Activated CD4-positive, alpha-beta memory T cell treated with anti-CD3 and anti-CD28 coated beads for 36 hours (primary cell): ENCODE data around the gene CABP4. TPM values are rescaled to one million over a fixed set of nuclear protein-coding genes. Genes with fewer than 3 reads are reported as not detected.
"Not testable (repeated sequence)": the region's sequence is repeated elsewhere in the genome, so short reads cannot be mapped to it uniquely, and the experiment has no call there.

Experiments used
- CTCF ChIA-PET: fragments of 350-600 bp; sonication (Branson Sonifier 250); formaldehyde crosslinking; loops from one replicate; lab custom pipeline; 2021; ENCODE audit warnings: antibody characterized with exemption, inconsistent platforms; lab: Charles Lee
- POLR2A ChIA-PET: fragments of 350-600 bp; sonication (Branson Sonifier 250); formaldehyde crosslinking; loops from one replicate; lab custom pipeline; 2021; ENCODE audit warnings: antibody characterized with exemption; lab: Charles Lee
- DNase-seq: peaks from one replicate; pipeline ENCODE4 v3.0.0-alpha.2; 2020
- H3K27ac Mint-ChIP-seq: one replicate; pipeline ENCODE4 v1.8.0; 2021; ENCODE audit warnings: mixed read lengths
- H3K27me3 Mint-ChIP-seq: one replicate; pipeline ENCODE4 v1.8.0; 2021; ENCODE audit warnings: mixed read lengths
- H3K36me3 Mint-ChIP-seq: one replicate; pipeline ENCODE4 v1.8.0; 2021; ENCODE audit warnings: mixed read lengths
- H3K4me1 Mint-ChIP-seq: one replicate; pipeline ENCODE4 v1.8.0; 2021; ENCODE audit warnings: low read depth, mixed read lengths
- H3K4me3 Mint-ChIP-seq: one replicate; pipeline ENCODE4 v1.8.0; 2021; ENCODE audit warnings: mild to moderate bottlenecking, mixed read lengths
- H3K9me3 Mint-ChIP-seq: one replicate; pipeline ENCODE4 v1.8.0; 2021; ENCODE audit warnings: mixed read lengths
- intact Hi-C: fragments of 100-400 bp; cut with micrococcal nuclease; formaldehyde crosslinking; loops from one replicate; pipeline ENCODE4 v1.15.1; 2023
- total RNA-seq, 2 experiments: library from RNA; stranded (reverse); gene quantifications; one replicate each; pipeline ENCODE4 v1.2.3, GENCODE V29; 2021

CABP4 gene
- total RNA-seq, 2 experiments from 2014 or later = 1.0 to 1.2 TPM

GRCh38 chr11:67457453-67457852 lies 2.3 kb downstream of the CABP4 start:
- no peaks in the 10 kb centered on the region for H3K36me3 Mint-ChIP-seq
- H3K9me3 Mint-ChIP-seq = no peaks in the 10 kb centered on the region
- CTCF ChIA-PET = no interaction called here

GRCh38 chr11:67458266-67458665 lies 3.1 kb downstream of the CABP4 start:
- Mint-ChIP-seq H3K27me3 (no peaks in the 10 kb centered on the region), H3K27ac (no peak overlapping the region), H3K4me1 (peaks cover 3% of the 10 kb centered on the region), H3K36me3 (no peaks in the 10 kb centered on the region), H3K4me3 (no peak overlapping the region), H3K9me3 (no peaks in the 10 kb centered on the region)
- no peak for DNase-seq
- CTCF ChIA-PET = interaction anchor here (1.0 kb wide), 1 partner anchor 101 kb away, joined by 3 read pairs; no protein-coding TSS in a partner anchor
- intact Hi-C loops = no loop called here
- POLR2A ChIA-PET = interaction anchor here (1.4 kb wide), 1 partner anchor 17 kb away, joined by 3 read pairs; no protein-coding TSS in a partner anchor

More at GRCh38 chr11:67457453-67457852, 2.3 kb downstream of the CABP4 start:
- no peaks in the 10 kb centered on the region for H3K27me3 Mint-ChIP-seq
- POLR2A ChIA-PET = interaction anchor here (1.4 kb wide), 2 partner anchors 11 to 18 kb away, joined by 3 to 4 read pairs; no protein-coding TSS in a partner anchor
- no peak overlapping the region for H3K4me3 Mint-ChIP-seq
- no peak overlapping the region for H3K27ac Mint-ChIP-seq
- H3K4me1 Mint-ChIP-seq = peaks cover 3% of the 10 kb centered on the region
- intact Hi-C loops = no loop called here
- no peak for DNase-seq

GRCh38 chr11:67463186-67463585 lies 8.0 kb downstream of the CABP4 start:
- Mint-ChIP-seq H3K27ac (no peak overlapping the region), H3K9me3 (no peaks in the 10 kb centered on the region), H3K4me3 (no peak overlapping the region), H3K27me3 (no peaks in the 10 kb centered on the region), H3K4me1 (peaks cover 27% of the 10 kb centered on the region), H3K36me3 (peaks cover 5% of the 10 kb centered on the region)
- no peak for DNase-seq
- CTCF ChIA-PET = no interaction called here
- POLR2A ChIA-PET = no interaction called here
- intact Hi-C loops = no loop called here

- CTCF ChIA-PET = no interaction called here
- Mint-ChIP-seq H3K36me3 (peaks cover 5% of the 10 kb centered on the region), H3K4me3 (peak overlapping the region; percentile 48), H3K27ac (peak overlapping the region; percentile 93), H3K9me3 (no peaks in the 10 kb centered on the region), H3K27me3 (no peaks in the 10 kb centered on the region), H3K4me1 (peaks cover 30% of the 10 kb centered on the region)
- POLR2A ChIA-PET = no interaction called here
- no peak for DNase-seq
- intact Hi-C loops = loop anchor here (1.0 to 2.0 kb wide), 3 partner anchors 17 to 44 kb away; partner anchors contain the start of gene CDK2AP2
Measured at GRCh38 chr11:67463680-67464410, 8.7 kb downstream of the CABP4 start.

- POLR2A ChIA-PET = interaction anchor here (0.5 to 2.0 kb wide), 8 partner anchors 10 to 112 kb away, joined by 3 to 10 read pairs (median 3); partner anchors contain the start of genes PITPNM1, POLD4, PTPRCAP and RPS6KB2
- Mint-ChIP-seq H3K4me1 (peaks cover 34% of the 10 kb centered on the region), H3K4me3 (peak overlapping the region; percentile 89)
Measured at GRCh38 chr11:67464411-67465188, 9.4 kb downstream of the CABP4 start.

GRCh38 chr11:67465189-67465510 lies 10.0 kb downstream of the CABP4 start:
- intact Hi-C loops = loop anchor here (2.0 to 5.0 kb wide), 2 partner anchors 18 to 38 kb away; partner anchors contain the start of gene RPS6KB2
- H3K36me3 Mint-ChIP-seq = peaks cover 5% of the 10 kb centered on the region
- H3K27ac Mint-ChIP-seq = peak overlapping the region; percentile 93
- no peaks in the 10 kb centered on the region for H3K27me3 Mint-ChIP-seq
- H3K9me3 Mint-ChIP-seq = no peaks in the 10 kb centered on the region
- peaks cover 32% of the 10 kb centered on the region for H3K4me1 Mint-ChIP-seq
- POLR2A ChIA-PET = interaction anchor here (0.9 to 2.0 kb wide), 7 partner anchors 13 to 113 kb away, joined by 3 to 10 read pairs (median 3); partner anchors contain the start of genes PITPNM1, POLD4, PTPRCAP and RPS6KB2
- CTCF ChIA-PET = interaction anchor here (0.6 to 1.3 kb wide), 5 partner anchors 20 to 148 kb away, joined by 3 to 5 read pairs (median 3); partner anchors contain the start of gene PTPRCAP
- H3K4me3 Mint-ChIP-seq = peak overlapping the region; percentile 89
- no peak for DNase-seq

More at GRCh38 chr11:67464411-67465188, 9.4 kb downstream of the CABP4 start:
- no peaks in the 10 kb centered on the region for H3K27me3 Mint-ChIP-seq
- CTCF ChIA-PET = interaction anchor here (0.9 to 1.3 kb wide), 3 partner anchors 27 to 62 kb away, joined by 3 read pairs; partner anchors contain the start of gene PTPRCAP
- peak; percentile 96 for DNase-seq
- H3K9me3 Mint-ChIP-seq = no peaks in the 10 kb centered on the region
- peaks cover 5% of the 10 kb centered on the region for H3K36me3 Mint-ChIP-seq
- intact Hi-C loops = loop anchor here (1.0 to 5.0 kb wide), 4 partner anchors 18 to 44 kb away; partner anchors contain the start of genes CDK2AP2 and RPS6KB2
- H3K27ac Mint-ChIP-seq = peak overlapping the region; percentile 93

- POLR2A ChIA-PET = interaction anchor here (0.5 to 2.0 kb wide), 9 partner anchors 10 to 113 kb away, joined by 3 to 10 read pairs (median 3); partner anchors contain the start of genes PITPNM1, POLD4, PTPRCAP and RPS6KB2
- intact Hi-C loops = loop anchor here (2.0 to 5.0 kb wide), 2 partner anchors 19 to 38 kb away; partner anchors contain the start of gene RPS6KB2
- H3K4me1 Mint-ChIP-seq = peaks cover 32% of the 10 kb centered on the region
- peak overlapping the region; percentile 89 for H3K4me3 Mint-ChIP-seq
- H3K27me3 Mint-ChIP-seq, H3K9me3 Mint-ChIP-seq, H3K36me3 Mint-ChIP-seq, DNase-seq: not testable (repeated sequence)
- CTCF ChIA-PET = interaction anchor here (0.6 to 1.3 kb wide), 5 partner anchors 21 to 148 kb away, joined by 3 to 5 read pairs (median 3); partner anchors contain the start of gene PTPRCAP
- H3K27ac Mint-ChIP-seq = peak overlapping the region; percentile 93
Measured at GRCh38 chr11:67465530-67465929, 10.4 kb downstream of the CABP4 start.

GRCh38 chr11:67466367-67466766 lies 11.2 kb downstream of the CABP4 start:
- Mint-ChIP-seq H3K4me1 (peaks cover 32% of the 10 kb centered on the region), H3K27me3 (no peaks in the 10 kb centered on the region), H3K4me3 (no peak overlapping the region), H3K9me3 (no peaks in the 10 kb centered on the region), H3K36me3 (peaks cover 5% of the 10 kb centered on the region), H3K27ac (no peak overlapping the region)
- no peak for DNase-seq
- POLR2A ChIA-PET = interaction anchor here (0.5 to 4.3 kb wide), 5 partner anchors 9 to 59 kb away, joined by 3 to 35 read pairs (median 5); partner anchors contain the start of gene PTPRCAP
- CTCF ChIA-PET = interaction anchor here (1.1 kb wide), 1 partner anchor 149 kb away, joined by 3 read pairs; no protein-coding TSS in a partner anchor
- intact Hi-C loops = loop anchor here (5.0 kb wide), 1 partner anchor 39 kb away; the partner anchor contains the start of gene RPS6KB2

- H3K36me3 Mint-ChIP-seq = peaks cover 5% of the 10 kb centered on the region
- peak overlapping the region; percentile 90 for H3K27ac Mint-ChIP-seq
- peaks cover 32% of the 10 kb centered on the region for H3K4me1 Mint-ChIP-seq
- POLR2A ChIA-PET = interaction anchor here (0.7 to 4.3 kb wide), 6 partner anchors 19 to 60 kb away, joined by 3 to 35 read pairs (median 8); partner anchors contain the start of genes PITPNM1 and PTPRCAP
- peak overlapping the region; percentile 90 for H3K4me3 Mint-ChIP-seq
- DNase-seq = no peak
- CTCF ChIA-PET = interaction anchor here (1.2 to 2.5 kb wide), 6 partner anchors 17 to 116 kb away, joined by 4 to 13 read pairs (median 6); partner anchors contain the start of genes AIP and PITPNM1
- H3K9me3 Mint-ChIP-seq = no peaks in the 10 kb centered on the region
- intact Hi-C loops = loop anchor here (5.0 kb wide), 1 partner anchor 40 kb away; the partner anchor contains the start of gene RPS6KB2
- H3K27me3 Mint-ChIP-seq = no peaks in the 10 kb centered on the region
Measured at GRCh38 chr11:67466962-67467771, 12.0 kb downstream of the CABP4 start.

- H3K4me3 Mint-ChIP-seq = peak overlapping the region; percentile 90
- no peaks in the 10 kb centered on the region for H3K27me3 Mint-ChIP-seq
- peak; percentile 61 for DNase-seq
- POLR2A ChIA-PET = interaction anchor here (0.6 to 4.3 kb wide), 19 partner anchors 11 to 228 kb away, joined by 3 to 35 read pairs (median 4); partner anchors contain the start of genes AIP, PITPNM1, PPP1CA and PTPRCAP
- peaks cover 5% of the 10 kb centered on the region for H3K36me3 Mint-ChIP-seq
- H3K9me3 Mint-ChIP-seq = no peaks in the 10 kb centered on the region
- H3K4me1 Mint-ChIP-seq = peaks cover 32% of the 10 kb centered on the region
- H3K27ac Mint-ChIP-seq = peak overlapping the region; percentile 90
- CTCF ChIA-PET = interaction anchor here (0.7 to 2.5 kb wide), 12 partner anchors 16 to 162 kb away, joined by 3 to 17 read pairs (median 5); partner anchors contain the start of genes AIP, CORO1B, NUDT8 and PITPNM1
- intact Hi-C loops = loop anchor here (2.0 to 5.0 kb wide), 2 partner anchors 29 to 41 kb away; partner anchors contain the start of gene RPS6KB2
Measured at GRCh38 chr11:67468056-67468455, 12.9 kb downstream of the CABP4 start.
